Tibial nerve (tissue), 4 donors: ENCODE measurements around the gene ARHGAP11A. TPM values are rescaled to one million over a fixed set of nuclear protein-coding genes. Genes with fewer than 3 reads are reported as not detected.

Experiments
- DNase-seq, 2 donors: peaks; one replicate each; pipeline ENCODE4 v3.0.0-alpha.2; 2019; ENCODE audit warnings: low spot score in 2 of 2
- H3K27ac ChIP-seq, 4 donors: fragments of 200-600 bp; sonication (generic) in 3 of 4; one replicate each; pipeline ENCODE4 v1.5.1; 2017 to 2019; ENCODE audit warnings: mild to moderate bottlenecking in 1 of 4
- H3K27me3 ChIP-seq, 2 donors: fragments of 200-600 bp; sonication (generic) in 1 of 2; one replicate each; pipeline versions ENCODE4 v1.5.1 to v1.6.0; 2017 to 2019
- H3K36me3 ChIP-seq, 3 donors: fragments of 200-600 bp; sonication (generic); one replicate each; pipeline ENCODE4 v1.5.1; 2018 to 2019
- H3K4me1 ChIP-seq, 4 donors: fragments of 200-600 bp; sonication (generic) in 3 of 4; one replicate each; pipeline ENCODE4 v1.5.1; 2017 to 2019
- H3K4me3 ChIP-seq, 4 donors: fragments of 200-600 bp; sonication (generic) in 3 of 4; one replicate each; pipeline ENCODE4 v1.5.1; 2017 to 2019; ENCODE audit warnings: mild to moderate bottlenecking in 1 of 4, moderate library complexity in 1 of 4
- H3K9me3 ChIP-seq, 4 donors: fragments of 200-600 bp; sonication (generic) in 3 of 4; one replicate each; pipeline ENCODE4 v1.5.1; 2017 to 2019
- EP300 ChIP-seq, 2 donors: sonication (generic); formaldehyde crosslinking; IDR thresholded peaks; one replicate each; pipeline ENCODE4 v1.6.1; 2017; ENCODE audit warnings: antibody characterized with exemption in 2 of 2, mild to moderate bottlenecking in 1 of 2
- POLR2A ChIP-seq, 2 donors: fragments of 450-650 bp; IDR thresholded peaks; one replicate each; pipeline ENCODE4 v1.6.1; 2017; ENCODE audit warnings: antibody characterized with exemption in 2 of 2, mild to moderate bottlenecking in 2 of 2, moderate library complexity in 2 of 2
- WGBS, 2 donors: methylation state at CpG; one replicate each; pipeline ENCODE4 v1.1.5; 2018; 5-methylcytosine and 5-hydroxymethylcytosine counted together
- total RNA-seq, 4 donors: library from RNA; depleted of rRNA; stranded (reverse); fragments of >200 nt; gene quantifications; one replicate each; pipeline ENCODE4 v1.1.0, GENCODE V29; 2016
- TF ChIP-seq, protein P1 (sequence below), 5 experiments: fragments of 200-600 bp in 3 of 5; fragments of 450-650 bp in 2 of 5; sonication (generic) in 3 of 5; IDR thresholded peaks; one replicate each; pipeline ENCODE4 v1.5.1; 2016 to 2019; ENCODE audit warnings: antibody characterized with exemption in 5 of 5, mild to moderate bottlenecking in 3 of 5, moderate library complexity in 2 of 5

The ARHGAP11A gene
- total RNA-seq, 4 donors from 2014 or later = 0.59 to 2.4 (median 0.82) TPM

- WGBS, 2 donors = 77% methylated on average over 5 of the region's 5 CpGs
- Histone ChIP-seq H3K4me3 (no peak overlapping the region), H3K4me1 (peaks cover 0 to 9% (median 0%) of the 10 kb centered on the region in 4 donors), H3K9me3 (no peaks in the 10 kb centered on the region), H3K36me3 (no peaks in the 10 kb centered on the region), H3K27ac (no peak overlapping the region), H3K27me3 (peaks cover 0 to 19% of the 10 kb centered on the region in 2 donors)
- no peak for DNase-seq
- no peak for TF ChIP-seq POLR2A (IDR thresholded peaks at IDR 0.05)
- TF ChIP-seq EP300 (IDR thresholded peaks at IDR 0.05) = no peak
- TF ChIP-seq, protein P1, sequence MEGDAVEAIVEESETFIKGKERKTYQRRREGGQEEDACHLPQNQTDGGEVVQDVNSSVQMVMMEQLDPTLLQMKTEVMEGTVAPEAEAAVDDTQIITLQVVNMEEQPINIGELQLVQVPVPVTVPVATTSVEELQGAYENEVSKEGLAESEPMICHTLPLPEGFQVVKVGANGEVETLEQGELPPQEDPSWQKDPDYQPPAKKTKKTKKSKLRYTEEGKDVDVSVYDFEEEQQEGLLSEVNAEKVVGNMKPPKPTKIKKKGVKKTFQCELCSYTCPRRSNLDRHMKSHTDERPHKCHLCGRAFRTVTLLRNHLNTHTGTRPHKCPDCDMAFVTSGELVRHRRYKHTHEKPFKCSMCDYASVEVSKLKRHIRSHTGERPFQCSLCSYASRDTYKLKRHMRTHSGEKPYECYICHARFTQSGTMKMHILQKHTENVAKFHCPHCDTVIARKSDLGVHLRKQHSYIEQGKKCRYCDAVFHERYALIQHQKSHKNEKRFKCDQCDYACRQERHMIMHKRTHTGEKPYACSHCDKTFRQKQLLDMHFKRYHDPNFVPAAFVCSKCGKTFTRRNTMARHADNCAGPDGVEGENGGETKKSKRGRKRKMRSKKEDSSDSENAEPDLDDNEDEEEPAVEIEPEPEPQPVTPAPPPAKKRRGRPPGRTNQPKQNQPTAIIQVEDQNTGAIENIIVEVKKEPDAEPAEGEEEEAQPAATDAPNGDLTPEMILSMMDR (IDR thresholded peaks at IDR 0.05) = no peak
These were observed 27.5 kb downstream of the ARHGAP11A start for GRCh38 chr15:32642667-32643435.

- TF ChIP-seq, protein P1 (IDR thresholded peaks at IDR 0.05) = no peak
- TF ChIP-seq POLR2A (IDR thresholded peaks at IDR 0.05) = no peak
- no peak for TF ChIP-seq EP300 (IDR thresholded peaks at IDR 0.05)
- DNase-seq = no peak
- H3K4me1 ChIP-seq = peaks cover 0 to 9% (median 0%) of the 10 kb centered on the region in 4 donors
- no peak overlapping the region for H3K4me3 ChIP-seq
- H3K27ac ChIP-seq = no peak overlapping the region
- peaks cover 0 to 19% of the 10 kb centered on the region in 2 donors for H3K27me3 ChIP-seq
- no peaks in the 10 kb centered on the region for H3K9me3 ChIP-seq
- 97% methylated on average over 1 of the region's 1 CpG for whole genome bisulfite sequencing, 2 donors
- H3K36me3 ChIP-seq = no peaks in the 10 kb centered on the region
These were observed 28.7 kb downstream of the ARHGAP11A start for GRCh38 chr15:32643907-32644445.

DNA sequence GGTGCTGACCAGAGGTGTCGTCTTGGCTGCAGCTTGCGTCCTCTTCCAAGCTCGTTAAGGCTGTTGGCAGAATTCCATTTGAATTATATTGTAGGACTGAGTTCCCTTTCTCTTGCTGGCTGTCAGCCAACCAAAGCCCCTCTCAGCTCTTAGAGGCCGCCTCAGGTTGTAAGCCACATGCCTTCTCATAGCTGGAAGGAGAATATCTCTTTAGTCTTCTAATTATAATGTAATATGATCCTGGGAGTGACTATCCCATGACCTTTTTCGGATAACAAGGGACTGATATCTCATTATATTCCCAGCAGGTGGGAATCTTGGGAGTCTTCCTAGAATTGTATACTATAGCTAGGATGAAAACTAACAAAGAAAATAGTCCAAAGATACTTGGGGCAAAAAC is 31.0 kb downstream of the ARHGAP11A start:
- TF ChIP-seq, protein P1 (IDR thresholded peaks at IDR 0.05) = no peak
- no peak for TF ChIP-seq POLR2A (IDR thresholded peaks at IDR 0.05)
- no peak for TF ChIP-seq EP300 (IDR thresholded peaks at IDR 0.05)
- 53% methylated on average over 5 of the region's 5 CpGs for WGBS, 2 donors
- Histone ChIP-seq H3K27me3 (peaks cover 0 to 19% of the 10 kb centered on the region in 2 donors), H3K4me1 (peaks cover 0 to 9% (median 0%) of the 10 kb centered on the region in 4 donors), H3K36me3 (no peaks in the 10 kb centered on the region), H3K4me3 (no peak overlapping the region), H3K9me3 (no peaks in the 10 kb centered on the region), H3K27ac (no peak overlapping the region)
- DNase-seq = no peak

GRCh38 chr15:32649342-32649741 is 34.0 kb downstream of the ARHGAP11A start:
- Histone ChIP-seq H3K4me1 (no peaks in the 10 kb centered on the region), H3K36me3 (no peaks in the 10 kb centered on the region), H3K4me3 (no peak overlapping the region), H3K27me3 (no peaks in the 10 kb centered on the region), H3K9me3 (no peaks in the 10 kb centered on the region), H3K27ac (no peak overlapping the region)
- TF ChIP-seq, protein P1 (IDR thresholded peaks at IDR 0.05) = no peak
- TF ChIP-seq EP300 (IDR thresholded peaks at IDR 0.05) = no peak
- no peak for TF ChIP-seq POLR2A (IDR thresholded peaks at IDR 0.05)
- WGBS, 2 donors = 42 to 49% methylated on average over 5 of the region's 5 CpGs
- DNase-seq = no peak

GRCh38 chr15:32651229-32651837 is 36.0 kb downstream of the ARHGAP11A start:
- Histone ChIP-seq H3K9me3 (no peaks in the 10 kb centered on the region), H3K36me3 (no peaks in the 10 kb centered on the region), H3K27me3 (no peaks in the 10 kb centered on the region), H3K27ac (no peak overlapping the region), H3K4me3 (no peak overlapping the region), H3K4me1 (no peaks in the 10 kb centered on the region)
- TF ChIP-seq, protein P1 (IDR thresholded peaks at IDR 0.05) = peak; percentile 48 to 88 (median 72)
- no peak for TF ChIP-seq EP300 (IDR thresholded peaks at IDR 0.05)
- 42 to 44% methylated on average over 5 to 6 of the region's 6 CpGs for WGBS, 2 donors
- no peak for DNase-seq
